GM19463 (cell line): ENCODE results near the gene MNX1.
A peak's percentile ranks its signal among the peaks of the same experiment; 100 is the strongest.

Source experiments
- ATAC-seq: cut with Tn5 transposase; IDR thresholded peaks from one replicate; pipeline ENCODE4 v1.9.1; 2021; ENCODE audit warnings: mild to moderate bottlenecking, moderate library complexity; ENCODE audit not compliant: unreplicated experiment

Gene MNX1

DNA sequence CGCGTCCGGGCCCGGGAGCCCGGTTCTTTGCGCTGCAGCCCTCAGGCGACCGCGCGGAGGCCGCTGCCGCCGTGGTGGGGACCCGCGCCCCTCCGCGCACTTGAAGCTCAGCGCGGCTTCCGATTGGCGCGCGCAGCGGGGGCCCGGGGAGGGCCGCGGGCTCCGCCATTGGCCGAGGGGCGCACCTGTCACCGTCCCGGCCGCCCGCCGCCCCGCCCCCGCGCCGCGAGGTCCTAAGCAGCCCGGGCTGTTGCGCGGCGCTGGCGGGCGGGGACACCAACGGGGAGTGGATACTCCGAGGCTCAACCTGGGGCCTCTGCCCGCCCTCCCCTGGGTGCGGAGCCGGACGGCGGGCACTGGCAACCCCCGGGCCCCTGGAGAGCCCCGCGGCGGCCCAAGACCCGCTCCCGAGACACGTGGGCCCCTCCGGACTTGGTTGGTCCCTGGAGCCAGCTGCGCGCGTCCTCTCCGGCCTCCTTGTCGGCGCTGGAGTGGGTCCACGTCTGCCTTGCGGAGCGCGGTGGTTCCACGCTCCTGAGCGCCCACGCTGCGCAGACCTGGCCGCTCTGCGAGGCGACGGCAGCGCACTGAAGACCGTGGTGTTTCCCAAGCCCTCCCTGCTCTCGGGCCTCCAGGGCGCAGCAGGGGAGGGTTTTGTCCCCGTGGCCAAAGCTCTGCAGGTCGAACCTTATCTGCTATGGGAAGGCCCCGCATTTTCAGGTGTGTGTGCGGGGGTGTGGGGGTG, at the start of gene MNX1:
Gene MNX1, minus strand, starts transcription at position 76 of the 745 bp plus-strand sequence. CDS start 313 bp downstream, outside the sequence.
- ATAC-seq, result peak; percentile 70

DNA sequence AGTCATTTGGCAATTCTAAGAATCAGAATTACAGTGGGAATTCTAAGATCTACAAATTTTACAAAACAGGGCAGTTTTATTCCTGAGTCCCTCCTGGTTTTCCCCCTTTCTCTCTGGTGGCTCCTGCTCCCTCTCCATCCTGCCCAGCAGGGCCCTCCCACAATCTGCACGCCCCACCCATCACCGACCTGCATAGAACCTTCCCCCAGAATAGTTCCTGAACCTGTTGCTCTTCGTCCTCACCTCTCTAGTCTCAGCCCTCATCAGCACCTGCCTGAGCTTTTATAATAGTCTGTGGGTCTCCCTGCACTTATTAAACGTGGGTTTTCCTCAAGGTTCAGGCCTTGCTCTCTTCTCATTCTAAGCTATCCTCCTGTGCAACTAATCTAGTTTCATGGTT, 49.1 kb upstream of the MNX1 start:
- ATAC-seq, result no peak

DNA sequence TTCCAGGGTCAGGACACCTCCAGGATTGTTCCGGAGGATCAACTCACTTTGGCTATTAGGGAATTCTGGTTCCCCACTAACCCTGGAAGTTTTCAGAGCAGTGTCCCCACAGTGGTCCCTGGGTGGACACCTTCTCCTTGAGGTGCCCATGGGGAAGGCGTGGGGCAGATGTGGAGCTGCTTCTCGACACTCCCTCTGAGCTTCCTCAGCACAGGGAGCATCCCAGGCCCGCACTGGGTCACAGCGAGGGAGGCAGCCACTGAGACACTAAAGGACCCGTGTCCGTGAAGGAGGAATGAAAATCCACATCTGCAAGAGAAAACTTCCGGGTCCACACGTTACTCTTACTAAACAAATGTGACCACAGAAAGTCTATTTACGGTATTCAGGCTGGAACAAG, 48.2 kb upstream of the MNX1 start:
- no peak for ATAC-seq

DNA sequence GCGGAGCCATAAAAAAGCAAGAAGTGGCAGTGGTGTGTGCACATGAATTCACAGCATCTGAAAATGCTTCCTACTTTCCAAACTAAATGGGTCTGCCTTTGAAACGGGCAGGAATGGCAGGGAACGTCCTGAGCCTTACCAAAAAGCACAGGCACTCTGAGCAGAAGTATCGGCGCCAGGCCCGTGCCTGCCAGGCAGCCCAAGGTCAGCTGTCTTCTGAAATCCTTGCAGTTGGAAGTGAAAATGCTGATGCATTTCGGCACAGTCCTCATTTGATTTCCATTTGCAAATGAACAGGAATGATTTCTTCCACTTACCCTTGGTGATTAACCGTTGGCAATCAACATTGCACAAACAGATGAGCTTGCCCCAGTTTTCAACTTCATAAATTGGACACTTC, 47.6 kb upstream of the MNX1 start:
- ATAC-seq, result no peak

DNA sequence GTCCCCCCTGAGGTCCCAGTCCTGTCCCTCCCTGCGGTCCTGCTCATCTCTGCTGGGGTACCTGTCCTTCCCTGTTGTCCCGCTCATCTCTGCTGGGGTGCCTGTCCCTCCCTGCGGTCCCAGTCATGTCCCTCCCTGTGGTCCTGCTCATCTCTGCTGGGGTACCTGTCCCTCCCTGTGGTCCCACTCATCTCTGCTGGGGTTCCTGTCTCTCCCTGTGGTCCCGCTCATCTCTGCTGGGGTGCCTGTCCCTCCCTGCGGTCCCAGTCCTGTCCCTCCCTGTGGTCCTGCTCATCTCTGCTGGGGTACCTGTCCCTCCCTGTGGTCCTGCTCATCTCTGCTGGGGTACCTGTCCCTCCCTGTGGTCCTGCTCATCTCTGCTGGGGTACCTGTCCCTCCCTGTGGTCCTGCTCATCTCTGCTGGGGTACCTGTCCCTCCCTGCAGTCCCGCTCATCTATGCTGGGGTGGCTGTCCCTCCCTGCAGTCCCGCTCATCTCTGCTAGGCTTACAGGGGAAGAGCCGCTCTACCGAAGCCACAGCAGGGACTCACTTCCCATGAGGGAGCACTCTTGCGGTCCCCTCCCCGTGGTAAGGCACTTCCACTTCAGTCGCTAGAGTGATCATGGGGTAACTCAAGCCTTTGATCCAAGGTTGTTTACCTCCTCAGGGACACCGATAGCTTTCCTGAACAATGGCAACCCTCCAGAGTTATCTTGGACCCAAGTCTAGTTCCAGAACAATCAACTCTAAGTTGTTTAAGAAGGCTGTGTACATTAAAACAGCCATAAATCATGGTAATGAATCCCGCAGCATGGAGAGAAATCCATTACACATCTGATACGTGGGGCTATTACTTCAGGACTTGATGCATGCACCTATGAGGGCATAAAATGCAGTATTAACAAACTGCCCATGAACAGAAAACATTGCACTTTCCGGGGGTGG, 46.8 kb upstream of the MNX1 start:
- ATAC-seq, result no peak

DNA sequence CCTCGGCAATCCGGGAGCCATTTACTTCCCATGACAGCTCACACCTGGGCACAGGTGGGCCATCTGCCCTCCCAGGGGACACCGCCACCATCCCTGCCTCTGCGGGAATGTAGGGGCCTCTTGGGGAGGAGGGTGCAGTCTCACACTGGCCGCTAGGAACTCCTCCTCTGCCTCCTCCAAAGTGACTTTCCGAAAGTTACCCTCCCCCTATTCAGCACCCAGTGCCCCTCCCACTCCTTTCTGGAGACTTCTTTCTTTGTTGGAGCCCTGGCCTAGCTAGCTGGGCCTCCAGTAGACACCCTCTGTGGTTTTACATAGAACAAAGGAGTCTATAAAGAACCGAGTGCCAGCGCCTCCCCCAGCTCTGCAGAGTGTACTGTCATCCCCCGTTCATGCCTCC, 45.8 kb upstream of the MNX1 start:
- no peak for ATAC-seq

DNA sequence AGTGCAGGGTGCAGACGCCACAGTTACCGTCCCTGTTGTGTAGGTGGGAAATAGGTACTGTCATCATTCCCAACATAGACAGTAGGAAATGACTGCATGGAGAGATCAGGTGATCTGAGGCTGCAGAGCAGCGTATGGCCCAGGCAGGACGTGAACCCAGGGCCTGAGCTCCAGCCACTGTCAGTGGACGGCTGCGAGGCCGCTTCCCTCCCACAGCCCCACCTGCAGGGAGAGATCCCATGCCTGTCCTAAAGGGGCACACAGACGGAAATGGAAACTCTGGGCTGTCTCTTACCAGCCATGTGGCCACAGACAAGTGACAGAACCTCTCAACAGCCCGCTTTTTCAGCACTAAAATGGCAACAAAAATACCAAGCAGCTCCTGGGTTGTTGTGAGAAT, 44.5 kb upstream of the MNX1 start:
- ATAC-seq, result no peak

DNA sequence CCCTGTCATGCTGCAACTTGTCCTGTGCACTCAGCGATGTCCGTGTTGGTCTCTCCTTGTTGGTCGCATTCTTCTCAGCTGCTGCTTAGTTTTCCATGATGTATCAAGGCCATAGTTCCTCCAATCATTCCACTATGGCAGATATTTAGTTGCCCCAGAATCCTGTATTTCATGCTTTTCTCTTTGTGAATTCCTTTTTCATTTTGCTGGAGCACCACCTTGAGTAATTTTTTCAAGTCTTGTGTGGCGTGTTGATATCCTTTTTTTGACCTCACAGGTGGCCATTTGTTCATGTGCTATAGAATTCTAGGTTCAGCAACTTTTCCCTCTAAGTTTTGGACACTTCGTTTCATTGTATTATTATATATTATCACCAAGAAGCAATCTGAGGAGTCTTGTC, 42.7 kb upstream of the MNX1 start:
- no peak for ATAC-seq

DNA sequence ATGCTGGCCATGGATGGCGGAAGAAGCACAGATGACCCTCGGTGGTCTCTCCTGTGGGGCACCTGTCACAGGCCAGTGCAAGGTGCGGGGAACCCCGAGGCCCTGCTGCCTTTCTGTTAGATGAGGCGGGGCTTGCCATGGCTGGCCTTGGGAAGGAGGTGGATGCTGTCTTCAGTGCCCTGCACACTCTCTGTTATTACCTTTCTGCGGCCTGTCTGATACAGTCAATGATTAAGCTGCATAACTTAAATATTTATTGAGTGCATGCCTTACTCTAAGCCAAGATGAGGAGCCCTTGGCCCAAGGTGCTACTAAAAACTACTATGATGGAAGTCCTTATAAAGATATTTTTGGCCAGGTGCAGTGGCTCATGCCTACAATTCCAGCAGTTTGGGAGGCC, 36.7 kb upstream of the MNX1 start:
- ATAC-seq, result no peak

DNA sequence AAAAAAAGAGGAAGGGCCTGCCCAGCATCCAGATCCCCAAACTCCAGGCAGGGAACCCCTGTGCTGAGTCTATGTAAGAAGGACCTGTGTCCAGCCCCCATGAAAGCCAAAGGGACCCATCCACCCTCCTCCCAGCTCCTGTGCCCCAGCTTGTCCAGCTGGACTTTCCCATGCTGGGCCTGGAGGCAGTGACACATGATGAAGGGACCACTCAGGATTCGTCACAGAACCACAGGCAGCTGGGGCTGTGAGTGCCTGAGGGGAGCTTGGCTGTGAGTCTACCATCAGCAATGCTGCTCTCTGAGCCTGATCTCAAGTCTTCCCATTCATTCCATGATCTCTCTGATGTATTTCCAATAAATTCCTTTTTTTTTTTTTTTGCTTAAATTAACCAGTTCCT, 36.2 kb upstream of the MNX1 start:
- ATAC-seq, result no peak

DNA sequence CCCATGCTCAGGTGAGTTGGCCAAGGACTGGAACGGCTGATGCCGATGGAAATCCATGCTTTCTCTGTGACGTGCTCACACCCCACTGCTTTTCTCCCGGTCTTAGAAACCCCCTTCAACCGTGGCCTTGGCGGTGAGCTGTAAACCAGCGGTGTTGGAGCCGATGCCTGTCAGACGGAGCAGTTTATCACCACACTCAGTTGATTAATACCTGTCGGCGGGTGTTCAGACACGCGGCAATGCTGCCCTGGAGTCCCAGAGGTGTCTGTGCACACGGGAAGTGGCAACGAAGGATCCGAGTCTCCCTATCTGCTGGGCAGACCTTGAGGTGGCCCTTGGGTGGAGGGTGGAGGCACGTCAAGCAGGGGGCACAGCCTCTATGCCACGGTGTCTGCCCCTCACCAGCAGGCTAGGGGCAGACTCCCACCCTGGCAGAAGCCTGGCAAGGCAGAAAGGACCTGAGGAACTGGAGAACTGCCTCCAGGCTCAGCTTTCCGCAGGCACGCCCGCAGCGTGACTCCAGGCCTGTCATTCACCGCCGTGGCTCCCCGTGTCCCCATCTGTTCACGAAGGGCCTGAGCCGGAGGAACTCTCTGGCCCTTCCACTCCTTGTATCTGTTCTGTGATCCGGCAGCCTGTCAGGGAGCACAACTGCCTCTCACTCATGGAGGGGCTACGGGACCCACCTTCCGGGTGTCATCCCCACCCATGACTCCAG, 34.6 kb upstream of the MNX1 start:
- no peak for ATAC-seq

DNA sequence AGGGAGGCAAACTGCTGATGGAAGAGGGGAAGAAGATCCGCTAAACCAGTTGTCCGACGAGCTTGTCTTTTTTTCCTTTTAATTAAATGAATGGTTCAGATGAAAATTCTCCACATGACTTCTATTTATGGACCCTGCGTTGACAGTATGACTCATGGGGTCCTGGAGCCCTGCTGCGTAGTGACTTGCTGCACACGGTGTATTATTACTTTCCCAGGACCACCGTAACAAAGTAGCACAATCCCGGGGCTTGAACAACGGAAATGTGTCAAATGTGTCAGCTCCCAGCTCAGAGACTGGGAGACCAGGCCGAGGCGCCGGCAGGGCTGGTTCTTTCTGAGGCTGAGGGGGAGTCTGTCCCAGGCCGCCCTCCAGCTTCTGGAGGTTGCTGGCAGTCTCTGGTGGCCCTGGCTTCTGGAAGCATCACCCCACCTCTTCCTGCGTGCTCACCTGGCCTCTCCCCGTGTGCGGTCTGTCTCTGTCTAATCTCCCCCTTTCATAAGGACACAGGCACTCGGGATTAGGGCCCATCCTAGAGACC, 33.8 kb upstream of the MNX1 start:
- no peak for ATAC-seq

DNA sequence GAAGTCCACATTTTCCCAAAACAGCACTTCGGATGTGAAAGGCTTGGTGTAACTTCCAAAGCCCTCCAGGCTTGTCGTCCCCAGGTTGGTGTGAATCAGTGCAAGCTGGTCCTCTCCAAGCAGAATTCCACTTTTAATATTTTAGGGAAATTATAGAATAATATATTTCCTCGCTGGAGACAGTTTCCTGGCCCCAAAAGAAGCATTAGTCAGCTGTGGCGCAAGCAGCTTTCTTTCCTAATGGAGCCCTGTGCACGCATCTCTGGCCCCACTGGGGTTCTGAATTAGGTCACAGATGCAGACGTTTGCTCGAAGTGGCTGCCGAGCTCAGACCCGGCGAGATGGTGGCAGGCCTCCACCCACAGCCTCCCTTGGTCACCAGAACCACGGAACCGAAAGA, 33.3 kb upstream of the MNX1 start:
- no peak for ATAC-seq

DNA sequence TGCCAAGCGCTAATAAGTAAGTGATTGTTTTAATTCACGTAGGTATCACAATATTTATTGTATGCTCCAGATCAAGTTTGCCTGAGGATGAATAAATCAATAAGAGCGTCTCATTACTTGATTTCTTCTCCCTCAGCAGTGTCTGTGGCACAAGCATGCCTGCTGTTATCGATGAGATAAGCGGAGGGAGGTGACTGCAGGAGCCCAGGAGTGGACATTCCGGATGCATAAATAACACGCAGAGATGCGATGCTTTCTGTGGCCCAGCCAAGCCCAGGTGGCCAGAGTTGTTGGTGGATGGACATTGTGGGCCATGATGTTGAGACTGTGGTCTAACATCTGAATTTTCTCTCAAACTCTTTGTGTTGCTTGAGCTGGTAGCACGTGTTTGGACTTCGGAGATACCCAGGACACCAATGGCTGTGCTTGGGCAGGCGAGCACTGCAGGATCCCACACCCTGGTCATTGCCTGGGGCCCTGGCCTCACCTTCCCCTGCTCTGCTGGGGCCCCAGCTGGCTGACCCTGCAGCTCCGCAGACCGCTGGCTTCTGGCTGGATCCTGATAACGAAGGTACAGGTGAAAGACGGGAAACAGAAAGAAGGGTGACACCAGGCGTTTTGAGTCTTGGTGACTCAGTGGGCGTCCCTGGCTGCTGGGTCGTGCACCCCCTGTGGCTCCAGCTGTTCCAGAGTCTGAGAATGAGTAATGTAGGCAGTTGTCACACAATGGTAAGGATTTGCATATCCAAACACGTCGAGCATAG, 31.2 kb upstream of the MNX1 start:
- no peak for ATAC-seq

DNA sequence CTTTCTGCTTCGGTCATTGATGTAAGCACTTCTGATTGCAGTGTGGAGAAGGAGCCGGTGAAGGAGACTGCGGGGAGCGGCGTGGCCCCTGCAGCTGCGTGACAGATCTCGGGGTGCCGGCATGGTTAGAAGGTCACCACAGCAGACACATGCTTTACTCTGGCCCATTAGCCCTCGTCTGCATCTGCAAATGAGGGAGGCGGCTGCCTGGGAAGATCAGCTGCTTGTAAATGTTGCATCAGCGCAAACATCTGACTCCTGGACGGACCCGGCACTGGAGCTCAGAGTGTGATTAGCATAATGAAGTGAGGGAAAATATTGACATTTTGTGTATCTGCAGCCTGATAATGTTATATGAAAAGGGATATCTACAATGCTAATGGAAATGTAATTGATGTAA, 30.5 kb upstream of the MNX1 start:
- no peak for ATAC-seq

DNA sequence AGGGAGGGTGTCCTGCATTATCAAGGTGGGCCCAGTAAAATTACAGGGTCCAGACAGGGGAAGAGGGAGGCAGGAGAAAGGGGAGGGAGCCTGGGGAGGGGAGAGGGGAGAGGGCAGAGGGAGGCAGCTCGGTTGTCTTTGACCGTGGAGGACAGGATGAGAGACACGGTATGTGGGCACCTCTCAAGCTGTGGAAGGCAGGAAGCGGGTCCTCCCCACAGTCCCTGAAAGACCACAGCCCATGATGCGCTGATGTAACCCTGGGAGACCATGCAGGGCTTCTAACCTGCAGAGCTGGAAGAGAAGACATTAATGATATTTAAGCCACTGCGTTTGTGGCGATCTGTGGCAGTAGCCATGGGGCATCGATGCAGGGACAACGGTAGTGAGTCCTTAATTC, 27.2 kb upstream of the MNX1 start:
- no peak for ATAC-seq

DNA sequence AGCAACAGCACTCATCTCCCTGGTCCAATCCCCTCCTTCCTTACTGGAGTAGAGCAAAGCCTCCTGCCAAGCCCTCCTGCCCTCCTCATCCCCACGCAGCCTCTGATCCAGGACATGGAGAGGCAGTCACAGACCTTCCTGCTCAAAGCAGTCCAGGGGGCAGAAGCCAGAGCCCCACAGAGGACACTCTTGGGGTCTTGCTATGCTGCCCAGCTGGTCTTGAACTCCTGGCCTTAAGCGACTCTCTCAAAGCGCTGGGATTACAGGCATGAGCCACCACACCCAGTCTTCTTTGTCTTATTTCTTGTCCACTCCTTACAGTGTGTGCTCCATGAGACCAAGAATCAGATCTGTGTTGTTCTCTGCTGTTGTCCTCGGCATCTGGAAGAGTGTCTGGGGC, 26.6 kb upstream of the MNX1 start:
- ATAC-seq, result no peak

DNA sequence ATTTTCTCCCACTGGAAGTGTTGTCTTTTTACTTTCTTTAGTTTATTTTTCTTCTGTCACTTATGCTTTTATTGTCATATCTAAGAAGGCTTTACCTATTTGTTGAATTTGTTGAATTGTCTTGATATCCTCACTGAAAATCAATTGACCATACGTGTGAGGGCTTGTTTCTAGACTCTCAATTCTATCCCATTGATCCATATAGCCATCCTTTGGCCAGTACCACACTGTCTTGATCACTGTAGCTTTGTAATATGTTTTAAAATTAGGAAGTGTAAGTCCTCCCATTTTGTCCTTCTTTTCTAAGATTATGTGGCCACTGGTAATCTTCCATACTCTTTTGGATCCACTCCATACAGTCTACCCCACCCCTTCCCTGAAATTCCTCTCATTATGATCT, 25.5 kb upstream of the MNX1 start:
- no peak for ATAC-seq

DNA sequence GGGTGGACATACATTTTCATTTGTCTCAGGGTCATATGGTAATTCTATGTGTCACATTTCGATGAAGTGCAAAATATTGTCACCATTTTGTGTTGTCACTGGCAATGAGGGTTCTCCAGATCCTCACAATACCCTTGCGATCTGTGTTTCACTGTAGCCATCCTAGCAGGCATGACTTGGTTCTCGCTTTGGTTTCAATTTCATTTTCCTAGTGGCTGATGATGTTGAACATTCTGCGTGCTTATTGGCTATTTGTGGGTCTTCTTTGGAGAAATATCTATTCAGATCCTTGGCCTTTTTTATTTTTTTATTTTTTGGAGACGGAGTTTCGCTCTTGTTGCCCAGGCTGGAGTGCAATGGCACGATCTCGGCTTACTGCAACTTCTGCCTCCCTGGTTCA, 24.8 kb upstream of the MNX1 start:
- ATAC-seq, result no peak
